ENCODE results near the gene ABCA7.

Gene ABCA7

DNA sequence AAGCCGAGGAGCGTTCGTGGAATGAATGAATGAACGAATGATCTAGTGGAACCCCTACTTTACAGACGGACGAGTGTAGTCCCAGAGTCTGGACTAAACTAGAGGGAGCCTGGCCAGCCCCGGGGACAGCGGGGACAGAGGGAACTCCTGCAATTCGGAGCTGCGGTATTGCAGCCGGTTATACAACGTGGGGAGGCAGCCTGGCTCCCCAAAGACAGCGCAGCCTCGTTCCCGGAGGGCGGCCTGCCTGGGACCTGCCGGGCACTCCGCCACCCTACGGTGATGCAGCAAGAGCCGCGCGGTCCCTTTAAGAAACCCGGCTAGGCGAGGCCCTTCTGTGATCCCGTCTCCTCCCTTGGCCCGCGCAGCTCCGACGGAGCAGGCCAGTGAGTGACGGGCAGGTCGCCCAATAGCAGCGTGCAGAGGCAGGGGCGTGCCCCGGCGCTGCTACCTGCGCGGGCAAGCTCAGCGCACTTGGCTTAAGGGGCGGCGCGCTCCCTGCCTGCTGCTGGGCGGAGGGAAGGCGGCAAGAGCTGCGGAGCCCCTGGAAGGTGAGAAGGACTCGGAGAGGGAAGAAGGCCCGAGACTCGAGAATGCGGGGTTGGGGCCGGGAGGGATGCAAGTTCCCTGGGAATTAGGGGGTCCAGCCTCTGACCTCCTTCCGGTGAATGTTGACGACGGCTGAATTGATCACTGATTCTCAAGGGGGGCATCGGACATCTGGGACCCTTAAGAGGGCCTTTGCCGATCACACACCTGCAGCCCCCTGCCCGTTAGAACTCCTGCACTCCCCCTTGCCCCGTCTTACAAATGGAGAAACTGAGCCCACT, at the start of gene ABCA7:
ABCA7 (plus strand) TSS at position 462 of the 830 bp plus-strand sequence. CDS start 1,255 bp downstream, outside the sequence.
- peak; percentile 99 for DNase-seq (ENCODE audit: low read depth, low spot score)

GRCh38 chr19:990119-990571, 49.8 kb upstream of the ABCA7 start:
- peak; percentile 80 for DNase-seq (ENCODE audit: low read depth, low spot score)

- no peak for DNase-seq (ENCODE audit: low read depth, low spot score)
Observed at GRCh38 chr19:990746-991145, 49.2 kb upstream of the ABCA7 start.

DNA sequence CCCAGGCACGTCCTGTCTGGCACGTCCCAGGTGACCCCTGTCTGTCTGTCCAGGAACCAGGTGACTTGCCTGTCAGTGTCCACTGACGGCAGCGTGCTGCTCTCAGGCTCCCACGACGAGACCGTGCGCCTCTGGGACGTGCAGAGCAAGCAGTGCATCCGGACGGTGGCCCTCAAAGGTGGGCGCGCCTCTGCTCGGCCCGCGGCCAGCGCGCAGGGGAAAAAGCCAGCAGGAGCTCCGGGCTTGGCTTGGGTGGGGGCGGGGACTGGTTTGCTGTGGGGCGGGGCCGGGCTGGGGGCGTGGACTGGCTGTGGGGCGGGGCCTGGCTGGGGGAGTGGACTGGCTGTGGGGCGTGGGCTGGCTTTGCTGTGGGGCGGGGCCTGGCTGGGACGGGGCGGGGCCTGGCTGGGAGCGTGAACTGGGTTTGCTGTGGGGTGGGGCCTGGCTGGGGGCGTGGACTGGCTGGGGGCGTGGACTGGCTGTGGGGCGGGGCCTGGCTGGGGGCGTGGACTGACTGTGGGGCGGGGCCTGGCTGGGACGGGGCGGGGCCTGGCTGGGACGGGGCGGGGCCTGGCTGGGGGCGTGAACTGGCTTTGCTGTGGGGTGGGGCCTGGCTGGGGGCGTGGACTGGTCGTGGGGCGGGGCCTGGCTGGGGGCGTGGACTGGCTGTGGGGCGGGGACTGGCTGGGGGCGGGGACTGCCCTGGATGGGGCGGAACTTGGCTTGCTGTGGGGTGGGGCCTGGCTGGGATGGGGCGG, 48.6 kb upstream of the ABCA7 start:
- DNase-seq (ENCODE audit: low read depth, low spot score), result peak; percentile 47

GRCh38 chr19:991932-992669, 47.8 kb upstream of the ABCA7 start:
- DNase-seq (ENCODE audit: low read depth, low spot score), result no peak

GRCh38 chr19:992670-993055, 47.2 kb upstream of the ABCA7 start:
- no peak for DNase-seq (ENCODE audit: low read depth, low spot score)

DNA sequence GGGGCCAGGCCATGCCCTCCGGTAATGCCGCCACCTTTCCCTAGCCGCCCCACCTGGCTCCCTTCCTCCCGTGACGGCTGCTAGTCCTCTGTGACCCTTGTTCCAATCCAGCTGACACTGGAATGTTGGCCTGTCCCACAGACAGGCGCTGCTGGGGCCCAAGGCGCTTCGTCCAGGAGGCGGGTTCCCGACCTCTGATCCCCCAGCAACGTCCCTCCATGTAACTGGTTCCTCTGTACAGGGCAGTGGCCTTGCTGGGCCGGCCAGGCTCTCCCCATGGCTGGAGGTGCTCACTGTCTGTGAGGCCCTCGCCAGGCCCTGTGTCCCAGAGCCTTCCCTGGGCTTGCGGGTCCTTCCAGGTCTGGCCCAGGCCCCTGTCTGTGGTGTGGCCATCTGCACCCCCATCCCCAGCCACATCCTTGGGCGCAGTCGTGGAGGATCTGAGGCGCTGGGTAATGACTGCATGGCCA, 46.5 kb upstream of the ABCA7 start:
- DNase-seq (ENCODE audit: low read depth, low spot score), result no peak

DNA sequence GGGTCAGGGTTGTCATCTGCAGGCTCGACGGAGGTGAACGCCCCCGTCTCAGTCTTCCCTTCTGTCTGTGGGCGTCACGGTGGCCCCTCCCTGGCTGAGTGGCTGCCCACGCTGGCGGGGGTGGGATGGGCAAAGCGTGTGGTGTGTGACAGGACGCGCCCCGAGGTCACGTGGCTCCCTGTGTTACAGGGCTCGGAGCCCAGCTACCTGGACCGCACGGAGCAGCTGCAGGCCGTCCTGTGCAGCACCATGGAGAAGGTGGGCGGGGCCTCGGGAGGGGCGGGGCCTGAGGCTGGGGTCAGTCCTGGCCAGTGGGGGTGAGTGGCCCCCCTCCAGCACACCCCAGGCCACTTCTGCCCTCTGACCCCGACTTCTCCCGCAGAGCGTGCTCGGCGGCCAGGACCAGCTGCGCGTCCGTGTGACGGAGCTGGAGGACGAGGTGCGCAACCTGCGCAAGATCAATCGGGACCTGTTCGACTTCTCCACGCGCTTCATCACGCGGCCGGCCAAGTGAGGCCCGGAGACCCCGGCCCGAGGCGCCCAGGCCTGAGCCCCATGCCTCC, 46.0 kb upstream of the ABCA7 start:
- DNase-seq (ENCODE audit: low read depth, low spot score), result no peak

DNA sequence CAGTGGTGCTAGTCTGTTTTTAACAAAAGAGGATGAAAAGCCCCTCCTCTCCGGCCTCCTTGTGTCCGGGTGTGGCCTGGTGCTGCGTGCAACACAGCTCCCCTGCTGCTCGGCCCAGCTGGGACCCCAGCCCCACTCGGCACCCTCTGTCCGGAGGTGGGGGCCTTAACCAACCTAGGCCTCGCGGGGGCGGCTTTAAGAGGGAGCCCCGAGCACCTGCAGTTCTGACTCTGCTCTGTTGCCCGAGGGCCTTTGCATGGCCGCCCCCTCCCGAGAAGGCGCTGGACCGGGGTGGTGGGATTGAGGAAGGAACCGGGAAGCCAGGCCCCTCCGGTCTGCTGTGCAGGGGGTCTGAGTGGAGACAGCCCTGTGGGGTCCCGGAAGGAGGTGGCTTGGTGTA, 45.4 kb upstream of the ABCA7 start:
- DNase-seq (ENCODE audit: low read depth, low spot score), result no peak

DNA sequence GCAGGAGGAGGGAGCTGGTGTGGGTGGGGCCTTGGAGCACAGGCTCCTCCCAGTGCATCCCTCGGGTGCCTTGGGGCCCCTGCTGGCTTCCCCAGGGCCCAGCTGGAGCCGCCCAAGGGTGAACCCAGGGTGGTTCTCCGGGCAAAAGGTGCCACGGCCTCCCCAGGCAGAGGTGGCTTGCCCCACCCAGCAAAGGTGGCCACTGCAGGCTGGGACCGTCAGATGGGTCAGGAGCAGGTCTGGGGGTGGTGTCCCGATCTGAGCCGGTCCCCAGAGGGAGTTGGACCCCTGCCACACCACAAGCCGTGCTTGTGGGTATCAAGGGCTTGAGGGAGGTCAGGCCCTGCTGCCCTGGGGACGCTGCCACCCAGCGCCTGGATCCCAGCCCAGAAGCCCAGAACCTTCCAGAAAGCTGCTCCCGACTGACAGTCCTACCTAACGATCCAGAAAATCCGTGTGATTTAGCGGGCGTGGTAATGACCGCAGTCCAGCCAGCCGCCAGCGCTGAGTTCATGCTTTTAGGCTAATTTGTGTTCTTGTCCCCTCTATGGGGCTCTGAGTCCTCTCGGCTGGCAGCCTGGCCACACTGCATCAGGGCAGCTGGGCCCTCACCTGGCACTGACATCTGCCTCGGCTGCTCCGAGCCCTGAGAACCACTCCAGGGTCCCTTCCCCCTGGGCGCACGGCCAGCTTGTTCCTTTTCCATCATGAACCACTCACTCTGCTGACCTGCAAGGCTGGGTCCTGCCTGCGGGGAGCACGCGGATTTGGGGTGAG, 44.7 kb upstream of the ABCA7 start:
- DNase-seq (ENCODE audit: low read depth, low spot score), result peak; percentile 71

GRCh38 chr19:996051-996838, 43.7 kb upstream of the ABCA7 start:
- peak; percentile 72 for DNase-seq (ENCODE audit: low read depth, low spot score)

GRCh38 chr19:998064-998463, 41.8 kb upstream of the ABCA7 start:
- DNase-seq (ENCODE audit: low read depth, low spot score), result no peak

- no peak for DNase-seq (ENCODE audit: low read depth, low spot score)
Observed at GRCh38 chr19:999379-999719, 40.6 kb upstream of the ABCA7 start.

DNA sequence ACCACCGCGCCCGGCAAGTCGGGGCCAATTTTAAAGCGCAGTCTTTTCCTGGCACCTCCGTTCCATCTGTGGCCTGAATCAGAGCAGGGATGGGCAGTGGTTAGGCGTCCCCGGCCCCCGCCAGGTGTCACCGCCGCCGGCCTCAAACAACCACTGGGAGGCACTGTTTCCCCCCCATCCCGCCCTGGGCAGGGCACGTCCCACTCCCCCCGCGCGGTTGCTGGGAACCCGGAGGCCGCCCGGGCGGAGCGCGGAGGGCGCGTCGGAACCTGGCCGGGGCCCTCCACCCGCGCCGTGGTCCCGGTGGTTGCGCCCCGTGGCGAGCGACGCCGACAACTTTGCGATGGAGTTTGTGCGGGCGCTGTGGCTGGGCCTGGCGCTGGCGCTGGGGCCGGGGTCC, 39.8 kb upstream of the ABCA7 start, which contains the start of gene GRIN3B:
GRIN3B (plus strand) TSS at position 325 of the 400 bp plus-strand sequence; CDS start at position 344, 19 bp downstream.
- DNase-seq (ENCODE audit: low read depth, low spot score), result peak; percentile 75

GRCh38 chr19:1000591-1001537, 39.0 kb upstream of the ABCA7 start:
- DNase-seq (ENCODE audit: low read depth, low spot score), result no peak

DNA sequence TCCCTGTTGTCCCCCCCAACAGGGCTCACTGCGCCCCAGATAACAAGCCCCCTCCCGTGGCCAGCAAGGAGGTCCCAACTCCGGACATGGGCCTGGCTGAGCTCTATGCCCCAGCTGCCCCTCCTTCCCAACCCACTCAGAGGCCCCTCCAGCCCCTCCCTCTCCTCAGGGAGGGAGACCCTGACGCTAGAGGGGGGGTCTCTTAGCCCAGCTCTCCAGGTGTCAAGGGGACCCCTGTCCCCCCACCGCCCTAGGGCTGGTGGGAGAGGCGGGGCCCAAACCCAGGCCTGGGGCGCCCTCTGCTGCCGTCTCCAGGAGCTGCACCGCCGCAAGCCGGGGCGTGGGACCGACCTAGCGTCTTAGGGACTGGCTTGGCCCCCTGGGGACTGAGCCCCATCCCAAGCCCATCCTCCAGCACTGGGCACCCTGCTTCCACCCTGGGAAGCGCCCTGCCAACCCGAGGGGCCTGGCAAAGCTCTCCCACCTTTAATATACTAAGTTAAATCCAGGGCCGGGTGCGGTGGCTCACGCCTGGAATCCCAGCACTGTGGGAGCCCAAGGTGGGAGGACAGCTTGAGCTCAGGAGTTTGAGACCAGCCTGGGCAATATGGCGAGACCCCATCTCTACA, 38.3 kb upstream of the ABCA7 start:
- DNase-seq (ENCODE audit: low read depth, low spot score), result peak; percentile 67

GRCh38 chr19:1002600-1002999, 37.3 kb upstream of the ABCA7 start:
- DNase-seq (ENCODE audit: low read depth, low spot score), result no peak

DNA sequence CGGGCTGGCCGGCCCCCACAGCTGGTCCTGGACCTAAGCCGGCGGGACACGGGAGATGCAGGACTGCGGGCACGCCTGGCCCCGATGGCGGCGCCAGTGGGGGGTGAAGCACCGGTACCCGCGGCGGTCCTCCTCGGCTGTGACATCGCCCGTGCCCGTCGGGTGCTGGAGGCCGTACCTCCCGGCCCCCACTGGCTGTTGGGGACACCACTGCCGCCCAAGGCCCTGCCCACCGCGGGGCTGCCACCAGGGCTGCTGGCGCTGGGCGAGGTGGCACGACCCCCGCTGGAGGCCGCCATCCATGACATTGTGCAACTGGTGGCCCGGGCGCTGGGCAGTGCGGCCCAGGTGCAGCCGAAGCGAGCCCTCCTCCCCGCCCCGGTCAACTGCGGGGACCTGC, 36.6 kb upstream of the ABCA7 start:
- DNase-seq (ENCODE audit: low read depth, low spot score), result no peak
